ENCODE measurements around the gene CD109.

DNA sequence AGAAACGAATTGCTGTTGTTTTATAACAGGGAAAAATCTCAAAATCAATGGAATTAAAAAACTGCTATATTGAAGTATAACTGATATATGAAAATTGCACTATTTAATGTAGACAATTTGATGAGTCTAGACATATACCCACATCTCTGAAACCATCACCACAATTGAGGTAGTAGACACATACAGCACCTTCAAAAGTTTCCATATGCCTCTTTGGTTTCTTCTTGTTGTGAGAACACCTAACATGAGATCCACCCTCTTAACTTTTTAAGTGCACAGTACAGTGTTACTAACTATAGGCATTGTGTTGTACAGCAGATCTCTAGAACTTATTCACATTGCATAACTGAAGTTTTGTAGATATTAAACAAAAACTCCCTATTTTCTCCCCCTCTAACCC lies 28.2 kb upstream of the CD109 start:
- TF ChIP-seq ESRRG (CRISPR knock-in tag; IDR thresholded peaks at IDR 0.05) (no peak), TOX (CRISPR knock-in tag; IDR thresholded peaks at IDR 0.05; ENCODE audit: borderline replicate concordance) (no peak), OSR1 (CRISPR knock-in tag; IDR thresholded peaks at IDR 0.05) (no peak), ZFP30 (CRISPR knock-in tag; IDR thresholded peaks at IDR 0.05) (no peak), ZFP3 (CRISPR knock-in tag; IDR thresholded peaks at IDR 0.05) (no peak), CSDC2 (CRISPR knock-in tag; IDR thresholded peaks at IDR 0.05) (no peak), ISL1 (CRISPR knock-in tag; IDR thresholded peaks at IDR 0.05) (no peak), PPARA (CRISPR knock-in tag; IDR thresholded peaks at IDR 0.05; ENCODE audit: borderline replicate concordance) (no peak), BACH2 (CRISPR knock-in tag; IDR thresholded peaks at IDR 0.05; ENCODE audit: borderline replicate concordance) (no peak)
- TF ChIP-seq, protein P1, sequence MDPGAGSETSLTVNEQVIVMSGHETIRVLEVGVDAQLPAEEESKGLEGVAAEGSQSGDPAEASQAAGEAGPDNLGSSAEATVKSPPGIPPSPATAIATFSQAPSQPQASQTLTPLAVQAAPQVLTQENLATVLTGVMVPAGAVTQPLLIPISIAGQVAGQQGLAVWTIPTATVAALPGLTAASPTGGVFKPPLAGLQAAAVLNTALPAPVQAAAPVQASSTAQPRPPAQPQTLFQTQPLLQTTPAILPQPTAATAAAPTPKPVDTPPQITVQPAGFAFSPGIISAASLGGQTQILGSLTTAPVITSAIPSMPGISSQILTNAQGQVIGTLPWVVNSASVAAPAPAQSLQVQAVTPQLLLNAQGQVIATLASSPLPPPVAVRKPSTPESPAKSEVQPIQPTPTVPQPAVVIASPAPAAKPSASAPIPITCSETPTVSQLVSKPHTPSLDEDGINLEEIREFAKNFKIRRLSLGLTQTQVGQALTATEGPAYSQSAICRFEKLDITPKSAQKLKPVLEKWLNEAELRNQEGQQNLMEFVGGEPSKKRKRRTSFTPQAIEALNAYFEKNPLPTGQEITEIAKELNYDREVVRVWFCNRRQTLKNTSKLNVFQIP (CRISPR knock-in tag; IDR thresholded peaks at IDR 0.05; ENCODE audit: borderline replicate concordance, low read depth): no peak
- TF ChIP-seq, protein P2, sequence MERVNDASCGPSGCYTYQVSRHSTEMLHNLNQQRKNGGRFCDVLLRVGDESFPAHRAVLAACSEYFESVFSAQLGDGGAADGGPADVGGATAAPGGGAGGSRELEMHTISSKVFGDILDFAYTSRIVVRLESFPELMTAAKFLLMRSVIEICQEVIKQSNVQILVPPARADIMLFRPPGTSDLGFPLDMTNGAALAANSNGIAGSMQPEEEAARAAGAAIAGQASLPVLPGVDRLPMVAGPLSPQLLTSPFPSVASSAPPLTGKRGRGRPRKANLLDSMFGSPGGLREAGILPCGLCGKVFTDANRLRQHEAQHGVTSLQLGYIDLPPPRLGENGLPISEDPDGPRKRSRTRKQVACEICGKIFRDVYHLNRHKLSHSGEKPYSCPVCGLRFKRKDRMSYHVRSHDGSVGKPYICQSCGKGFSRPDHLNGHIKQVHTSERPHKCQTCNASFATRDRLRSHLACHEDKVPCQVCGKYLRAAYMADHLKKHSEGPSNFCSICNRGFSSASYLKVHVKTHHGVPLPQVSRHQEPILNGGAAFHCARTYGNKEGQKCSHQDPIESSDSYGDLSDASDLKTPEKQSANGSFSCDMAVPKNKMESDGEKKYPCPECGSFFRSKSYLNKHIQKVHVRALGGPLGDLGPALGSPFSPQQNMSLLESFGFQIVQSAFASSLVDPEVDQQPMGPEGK (CRISPR knock-in tag; IDR thresholded peaks at IDR 0.05; ENCODE audit: borderline replicate concordance): no peak
- TF ChIP-seq, protein P3, sequence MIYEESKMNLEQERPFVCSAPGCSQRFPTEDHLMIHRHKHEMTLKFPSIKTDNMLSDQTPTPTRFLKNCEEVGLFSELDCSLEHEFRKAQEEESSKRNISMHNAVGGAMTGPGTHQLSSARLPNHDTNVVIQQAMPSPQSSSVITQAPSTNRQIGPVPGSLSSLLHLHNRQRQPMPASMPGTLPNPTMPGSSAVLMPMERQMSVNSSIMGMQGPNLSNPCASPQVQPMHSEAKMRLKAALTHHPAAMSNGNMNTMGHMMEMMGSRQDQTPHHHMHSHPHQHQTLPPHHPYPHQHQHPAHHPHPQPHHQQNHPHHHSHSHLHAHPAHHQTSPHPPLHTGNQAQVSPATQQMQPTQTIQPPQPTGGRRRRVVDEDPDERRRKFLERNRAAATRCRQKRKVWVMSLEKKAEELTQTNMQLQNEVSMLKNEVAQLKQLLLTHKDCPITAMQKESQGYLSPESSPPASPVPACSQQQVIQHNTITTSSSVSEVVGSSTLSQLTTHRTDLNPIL (CRISPR knock-in tag; IDR thresholded peaks at IDR 0.05; ENCODE audit: low read depth): no peak

Data from SK-N-SH treated with all-trans-retinoic acid at 6 μM for 48 hours (cell line).